Measurements from ENCODE around the gene ADAMTS13. TPM values are rescaled to one million over a fixed set of nuclear protein-coding genes. Genes with fewer than 3 reads are reported as not detected.

ADAMTS13 gene
- polyA plus RNA-seq, 1 experiment, result 0.86 TPM

DNA sequence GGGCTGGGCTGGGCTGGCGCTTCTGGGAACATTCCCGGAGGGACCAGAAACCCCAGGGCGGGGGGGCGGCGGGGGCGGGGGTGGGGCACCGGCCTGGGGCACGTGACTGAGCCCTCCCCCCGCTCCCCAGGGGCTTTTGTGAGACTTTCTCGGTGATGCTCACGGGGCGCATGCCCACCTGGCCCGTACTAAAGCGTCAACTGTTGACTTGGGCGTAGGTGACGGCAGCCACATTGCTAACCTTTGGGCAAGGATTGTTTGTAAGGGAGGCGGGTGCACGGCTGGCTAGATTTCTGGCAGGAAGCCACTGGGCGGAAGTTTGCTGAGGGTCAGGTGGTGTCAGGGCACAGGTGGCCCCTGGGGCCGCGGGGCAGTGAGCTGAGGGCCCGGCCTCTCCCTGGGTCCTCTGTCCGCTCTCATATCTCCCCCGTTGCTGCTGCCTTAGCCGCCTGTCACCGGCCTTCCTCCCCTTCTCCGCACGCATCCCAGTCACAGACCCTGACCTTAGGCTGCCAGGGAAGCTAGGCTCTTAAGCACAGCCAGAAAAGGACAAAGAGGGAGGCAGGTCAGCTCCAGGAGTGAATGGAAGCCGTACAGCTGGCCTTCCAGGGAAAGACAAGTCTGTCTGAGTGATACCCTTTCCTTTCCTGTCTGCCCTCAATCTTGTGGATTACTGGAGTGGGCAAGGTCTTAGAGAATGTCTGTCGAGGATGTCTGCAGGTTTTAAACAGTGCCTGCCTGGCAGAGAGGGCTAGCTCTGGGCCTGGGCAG is 38.4 kb downstream of the ADAMTS13 start:
- POLR2A ChIA-PET, result interaction anchor here (1.5 kb wide), 1 partner anchor 113 kb away, joined by 3 read pairs; the partner anchor contains the start of genes MED22 and RPL7A
- Histone ChIP-seq H3K27ac (ENCODE audit: low read depth, low read length) (no peak overlapping the region), H3K4me3 (ENCODE audit: low read depth, low read length) (peak overlapping the region; percentile 86), H3K27me3 (ENCODE audit: control insufficient read depth, insufficient read depth, low read length) (peaks cover 4% of the 10 kb centered on the region), H3K9me3 (ENCODE audit: control insufficient read depth, insufficient read depth, low read length) (no peaks in the 10 kb centered on the region)
- CTCF ChIA-PET, result interaction anchor here (1.5 kb wide), 1 partner anchor 26 kb away, joined by 6 read pairs; no protein-coding TSS in a partner anchor
- TF ChIP-seq, protein P1, sequence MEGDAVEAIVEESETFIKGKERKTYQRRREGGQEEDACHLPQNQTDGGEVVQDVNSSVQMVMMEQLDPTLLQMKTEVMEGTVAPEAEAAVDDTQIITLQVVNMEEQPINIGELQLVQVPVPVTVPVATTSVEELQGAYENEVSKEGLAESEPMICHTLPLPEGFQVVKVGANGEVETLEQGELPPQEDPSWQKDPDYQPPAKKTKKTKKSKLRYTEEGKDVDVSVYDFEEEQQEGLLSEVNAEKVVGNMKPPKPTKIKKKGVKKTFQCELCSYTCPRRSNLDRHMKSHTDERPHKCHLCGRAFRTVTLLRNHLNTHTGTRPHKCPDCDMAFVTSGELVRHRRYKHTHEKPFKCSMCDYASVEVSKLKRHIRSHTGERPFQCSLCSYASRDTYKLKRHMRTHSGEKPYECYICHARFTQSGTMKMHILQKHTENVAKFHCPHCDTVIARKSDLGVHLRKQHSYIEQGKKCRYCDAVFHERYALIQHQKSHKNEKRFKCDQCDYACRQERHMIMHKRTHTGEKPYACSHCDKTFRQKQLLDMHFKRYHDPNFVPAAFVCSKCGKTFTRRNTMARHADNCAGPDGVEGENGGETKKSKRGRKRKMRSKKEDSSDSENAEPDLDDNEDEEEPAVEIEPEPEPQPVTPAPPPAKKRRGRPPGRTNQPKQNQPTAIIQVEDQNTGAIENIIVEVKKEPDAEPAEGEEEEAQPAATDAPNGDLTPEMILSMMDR (IDR thresholded peaks at IDR 0.05; ENCODE audit: low read depth, low read length), result no peak
- no peak for DNase-seq (ENCODE audit: low read depth, low spot score)

DNA sequence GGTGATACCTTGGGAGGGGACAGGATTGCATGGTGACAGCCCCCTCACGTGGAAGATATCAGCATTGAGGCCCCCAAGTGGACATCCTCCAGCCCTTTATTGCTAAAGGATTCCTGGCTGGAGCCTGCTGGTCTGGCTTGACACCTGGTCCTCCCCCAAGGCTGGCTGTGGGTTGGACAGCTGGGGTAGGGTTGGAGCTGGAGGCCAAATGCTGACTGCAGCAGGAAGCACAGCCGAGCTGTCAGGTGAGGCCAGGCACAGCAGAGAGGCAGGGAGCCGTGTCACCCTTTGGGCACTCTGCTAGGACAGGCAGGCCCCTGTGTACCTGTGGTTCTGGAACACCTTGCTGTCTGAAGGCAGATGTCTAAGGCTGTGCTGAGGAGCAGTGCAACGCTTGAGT is 39.8 kb downstream of the ADAMTS13 start:
- H3K27ac ChIP-seq (ENCODE audit: low read depth, low read length), result no peak overlapping the region

DNA sequence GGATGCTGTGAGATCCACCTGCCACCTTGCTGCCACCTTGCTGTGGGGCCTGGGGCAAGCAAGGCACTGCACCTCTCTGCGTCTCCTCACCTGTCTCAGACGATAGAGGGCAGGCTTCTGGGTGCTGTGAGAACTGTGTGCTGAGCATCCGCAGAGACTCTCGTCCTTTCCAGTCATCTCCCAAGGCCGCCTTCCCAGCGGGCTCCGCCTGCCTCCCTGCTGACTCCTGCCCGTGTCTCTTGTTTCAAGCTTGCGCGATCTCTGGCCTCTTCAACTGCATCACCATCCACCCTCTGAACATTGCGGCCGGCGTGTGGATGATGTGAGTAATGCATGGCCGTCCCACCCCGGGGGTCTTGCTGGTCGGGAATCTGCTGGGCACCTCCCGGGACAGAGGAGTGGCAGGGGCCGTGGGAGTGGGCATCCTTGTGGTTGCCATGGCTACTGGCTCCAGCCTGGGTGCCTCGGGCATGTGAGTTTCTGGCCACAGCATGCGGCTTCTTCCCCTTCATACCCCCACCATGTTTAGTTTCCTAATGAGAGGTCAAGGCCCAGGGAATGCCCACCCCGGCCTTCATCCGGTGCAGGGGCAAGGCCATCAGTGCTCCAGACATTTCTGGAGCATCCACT is 41.2 kb downstream of the ADAMTS13 start:
- TF ChIP-seq, protein P1 (IDR thresholded peaks at IDR 0.05; ENCODE audit: low read depth, low read length), result no peak
- CTCF ChIA-PET, result no interaction called here
- POLR2A ChIA-PET, result no interaction called here

More for the DNA sequence above, 39.8 kb downstream of the ADAMTS13 start:
- Histone ChIP-seq H3K27me3 (ENCODE audit: control insufficient read depth, insufficient read depth, low read length) (peaks cover 4% of the 10 kb centered on the region), H3K9me3 (ENCODE audit: control insufficient read depth, insufficient read depth, low read length) (no peaks in the 10 kb centered on the region), H3K4me3 (ENCODE audit: low read depth, low read length) (no peak overlapping the region)
- CTCF ChIA-PET, result no interaction called here
- TF ChIP-seq, protein P1 (IDR thresholded peaks at IDR 0.05; ENCODE audit: low read depth, low read length), result no peak
- DNase-seq (ENCODE audit: low read depth, low spot score), result no peak
- POLR2A ChIA-PET, result no interaction called here

DNA sequence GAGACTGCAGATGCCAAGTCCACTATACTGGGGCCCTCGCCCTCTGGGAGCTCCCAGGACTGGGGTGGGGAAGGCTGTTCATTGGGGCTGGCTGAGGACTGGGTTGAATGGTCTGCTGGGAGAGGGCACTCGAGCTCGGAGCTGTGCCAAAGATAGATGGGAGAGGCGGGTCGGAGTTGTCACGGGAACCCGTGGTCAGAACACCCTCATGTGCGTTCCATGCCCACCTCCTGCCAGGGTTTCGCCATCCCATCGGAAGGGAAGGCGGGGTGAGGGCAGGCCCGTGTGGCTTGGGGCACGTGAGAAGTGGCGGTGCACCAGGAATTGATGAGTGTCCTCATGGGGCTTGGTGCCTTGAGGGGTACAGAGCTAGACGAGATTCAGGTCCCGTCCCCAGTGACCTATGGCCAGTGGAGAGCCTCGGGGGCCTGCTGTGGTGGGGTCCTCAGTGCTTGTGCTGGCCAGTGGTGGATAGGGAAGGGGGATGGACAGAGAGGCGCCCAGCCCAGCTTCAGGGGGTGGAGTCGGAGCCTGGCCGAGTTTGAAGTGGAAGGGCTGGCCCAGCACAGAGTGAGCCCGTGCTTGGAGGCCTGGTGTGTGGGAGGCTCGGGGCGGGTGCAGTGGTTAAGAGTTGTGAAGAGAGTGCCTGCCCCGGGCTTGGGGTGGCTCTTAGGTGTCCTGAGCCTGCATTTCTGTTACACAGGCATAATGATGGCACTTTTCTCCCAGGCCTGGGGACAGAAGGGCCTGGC is 41.9 kb downstream of the ADAMTS13 start:
- TF ChIP-seq, protein P1 (IDR thresholded peaks at IDR 0.05; ENCODE audit: low read depth, low read length), result no peak
- POLR2A ChIA-PET, result no interaction called here

More for the DNA sequence above, 41.2 kb downstream of the ADAMTS13 start:
- Histone ChIP-seq H3K4me3 (ENCODE audit: low read depth, low read length) (no peak overlapping the region), H3K9me3 (ENCODE audit: control insufficient read depth, insufficient read depth, low read length) (no peaks in the 10 kb centered on the region), H3K27me3 (ENCODE audit: control insufficient read depth, insufficient read depth, low read length) (peaks cover 4% of the 10 kb centered on the region), H3K27ac (ENCODE audit: low read depth, low read length) (no peak overlapping the region)
- DNase-seq (ENCODE audit: low read depth, low spot score), result no peak

More for the DNA sequence above, 41.9 kb downstream of the ADAMTS13 start:
- Histone ChIP-seq H3K27me3 (ENCODE audit: control insufficient read depth, insufficient read depth, low read length) (peaks cover 2% of the 10 kb centered on the region), H3K9me3 (ENCODE audit: control insufficient read depth, insufficient read depth, low read length) (no peaks in the 10 kb centered on the region), H3K4me3 (ENCODE audit: low read depth, low read length) (no peak overlapping the region), H3K27ac (ENCODE audit: low read depth, low read length) (no peak overlapping the region)
- CTCF ChIA-PET, result no interaction called here
- DNase-seq (ENCODE audit: low read depth, low spot score), result no peak
